Erythroblast (primary cell): ENCODE results near the gene MOB3B.

Source experiments
- GATA1 ChIP-seq: IDR thresholded peaks from 2 replicates; pipeline ENCODE4 v1.6.1; 2011; ENCODE audit warnings: low read depth, mild to moderate bottlenecking, control low read depth, low read length, moderate library complexity
- POLR2A ChIP-seq: IDR thresholded peaks from 2 replicates; pipeline ENCODE4 v1.6.1; 2011; ENCODE audit warnings: mild to moderate bottlenecking, low read length

GRCh38 chr9:27432308-27432707 is 97.3 kb downstream of the MOB3B start:
- TF ChIP-seq POLR2A: no peak
- TF ChIP-seq GATA1: no peak
